GM19240 (cell line): ENCODE data around the gene GALNT15.

ENCODE experiments used
- DNase-seq: peaks from one replicate; pipeline ENCODE4 v3.0.0; 2011; ENCODE audit warnings: low spot score; ENCODE audit not compliant: insufficient read length

Gene GALNT15

DNA sequence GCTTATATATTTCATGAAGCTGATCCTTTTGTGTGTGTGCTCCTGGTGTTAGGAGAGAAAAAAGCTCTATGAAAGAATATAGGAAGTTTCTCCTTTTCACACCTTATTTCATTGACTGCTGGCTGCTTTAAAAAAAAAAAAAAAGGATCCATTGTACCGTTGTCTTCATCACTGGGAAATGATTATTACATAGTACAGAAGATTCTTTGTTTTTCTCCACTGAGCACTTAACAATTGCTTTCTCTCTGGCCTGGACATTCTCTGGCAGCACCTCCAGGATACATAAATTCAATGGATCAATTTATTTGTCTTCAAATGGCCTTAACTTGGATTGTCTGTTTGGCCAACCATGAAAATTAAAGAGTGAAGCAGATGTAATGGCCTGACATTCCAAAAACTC lies 53.1 kb downstream of the GALNT15 start:
- DNase-seq: no peak

DNA sequence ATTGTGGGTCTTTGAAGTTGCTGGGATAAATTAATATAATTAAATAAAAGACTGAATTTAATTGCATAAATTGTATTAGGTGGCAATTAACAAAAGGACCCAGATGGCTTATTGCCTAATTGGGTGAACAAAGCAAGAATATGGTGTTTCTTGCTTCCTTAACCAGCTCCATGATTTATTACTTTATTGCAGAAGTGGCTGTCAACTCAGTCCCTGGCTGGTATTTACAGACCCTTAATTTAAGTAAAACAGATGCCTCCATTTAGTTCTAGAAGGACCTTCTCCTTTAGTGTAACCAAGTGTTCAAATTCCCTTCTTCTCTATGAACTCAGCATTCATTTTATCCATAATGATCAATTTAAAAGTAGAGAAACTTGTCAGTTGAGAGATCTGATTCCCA lies 55.2 kb downstream of the GALNT15 start:
- no peak for DNase-seq

DNA sequence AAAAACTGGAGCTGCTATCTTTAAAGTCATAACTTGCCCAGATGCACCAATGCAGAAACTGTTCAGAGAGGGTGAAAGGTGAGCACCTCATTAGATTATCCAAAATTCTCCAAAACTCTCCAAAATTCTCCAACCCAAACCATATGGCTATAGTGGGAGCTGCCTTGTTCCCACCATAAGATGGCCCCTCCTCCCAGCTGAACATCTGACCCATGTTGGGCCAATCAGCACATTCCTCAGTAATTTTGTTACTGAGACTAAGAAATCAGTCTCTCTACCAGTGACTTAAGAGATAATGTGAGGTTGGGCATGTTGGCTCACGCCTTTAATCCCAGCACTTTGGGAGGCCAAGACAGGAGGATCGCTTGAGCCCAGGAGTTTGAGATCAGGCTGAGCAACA lies 57.5 kb downstream of the GALNT15 start:
- no peak for DNase-seq

DNA sequence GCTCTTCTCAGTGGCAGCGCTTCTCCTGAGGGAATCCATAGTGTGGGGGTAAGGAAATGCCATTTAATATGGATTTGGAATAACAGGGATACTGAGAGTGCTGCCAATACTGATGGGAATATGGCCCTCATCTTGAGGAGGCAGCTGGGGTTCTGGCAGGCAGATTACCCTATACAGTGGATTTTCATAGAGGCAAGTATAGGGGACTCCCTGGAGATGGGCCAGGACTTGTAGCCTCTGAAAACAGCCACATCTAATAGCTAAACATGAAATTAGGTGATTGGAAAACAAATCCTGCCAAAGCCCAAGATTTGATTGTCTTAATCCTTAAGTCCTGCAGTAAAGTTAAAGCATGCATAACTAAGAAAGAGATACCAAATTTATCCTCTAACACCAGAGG lies 59.3 kb downstream of the GALNT15 start:
- no peak for DNase-seq

DNA sequence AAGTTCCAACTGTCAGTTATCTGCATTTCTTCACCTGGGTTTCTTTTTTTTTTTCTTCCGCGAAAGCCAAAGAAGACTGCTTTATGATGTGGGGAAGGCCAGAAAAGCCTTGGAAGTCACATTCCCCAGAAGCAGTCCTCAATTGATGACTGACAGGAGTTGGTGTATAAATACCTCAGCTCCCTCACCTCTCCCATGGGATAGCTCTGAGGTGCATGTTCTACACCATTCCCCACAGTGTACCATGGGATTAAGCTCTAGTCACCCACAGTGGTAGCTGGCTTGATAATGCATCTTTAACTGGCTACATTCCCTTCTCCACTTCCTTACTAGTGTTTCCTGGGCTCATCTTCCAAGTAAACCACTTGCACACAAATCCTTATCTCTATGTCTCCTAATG lies 59.8 kb downstream of the GALNT15 start:
- DNase-seq: no peak

DNA sequence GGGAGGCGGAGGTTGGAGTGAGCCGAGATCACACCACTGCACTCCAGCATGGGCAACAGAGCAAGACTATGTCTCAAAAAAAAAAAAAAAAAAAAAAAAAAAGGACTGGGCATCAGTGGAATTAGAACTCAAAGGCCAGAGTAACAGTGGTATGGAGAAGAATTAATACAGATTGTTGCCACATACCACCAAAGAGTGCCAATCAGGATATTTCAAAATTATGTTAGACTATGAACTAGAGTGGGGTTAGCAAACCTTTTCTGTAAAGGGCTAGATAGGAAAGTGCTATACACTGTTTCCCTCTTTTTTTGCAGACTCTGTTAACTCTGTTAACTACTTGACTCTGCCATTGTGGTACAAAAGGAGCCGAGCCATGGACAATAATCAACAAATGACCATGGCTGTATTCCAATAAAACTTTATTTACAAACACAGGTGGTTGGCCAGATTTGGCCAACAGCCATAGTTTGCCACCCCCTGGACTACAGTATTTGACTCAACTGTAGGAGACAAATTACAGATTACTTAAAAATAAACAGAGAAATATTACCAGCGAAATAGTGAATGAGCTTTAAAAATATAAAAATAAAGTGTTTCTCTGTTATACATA lies 61.7 kb downstream of the GALNT15 start:
- DNase-seq: no peak

DNA sequence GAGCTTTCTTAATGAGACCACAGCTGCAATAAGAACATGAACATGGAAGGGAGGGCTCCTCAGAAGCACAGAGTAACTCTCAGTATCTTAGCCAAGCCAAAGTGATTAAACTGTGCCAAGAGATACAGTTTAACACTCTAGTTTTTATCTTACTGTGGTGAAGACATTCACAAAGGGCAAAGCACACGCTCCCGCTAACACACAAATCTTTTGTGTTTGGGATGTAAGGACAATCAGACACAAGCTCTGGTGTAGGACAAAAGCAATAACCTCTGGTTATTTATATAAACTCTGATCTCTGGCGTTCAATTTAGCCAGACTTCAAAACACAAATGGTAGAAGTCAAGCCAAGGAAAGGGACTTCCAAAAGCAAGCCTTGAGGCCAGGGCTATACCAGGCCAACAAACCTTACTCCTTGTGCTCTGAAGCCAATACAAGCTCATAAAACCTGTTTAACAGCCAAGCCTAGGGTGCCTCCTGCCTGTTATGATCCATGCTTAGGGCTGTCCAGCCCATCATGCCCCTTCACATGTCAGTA lies 62.4 kb downstream of the GALNT15 start:
- DNase-seq: no peak

DNA sequence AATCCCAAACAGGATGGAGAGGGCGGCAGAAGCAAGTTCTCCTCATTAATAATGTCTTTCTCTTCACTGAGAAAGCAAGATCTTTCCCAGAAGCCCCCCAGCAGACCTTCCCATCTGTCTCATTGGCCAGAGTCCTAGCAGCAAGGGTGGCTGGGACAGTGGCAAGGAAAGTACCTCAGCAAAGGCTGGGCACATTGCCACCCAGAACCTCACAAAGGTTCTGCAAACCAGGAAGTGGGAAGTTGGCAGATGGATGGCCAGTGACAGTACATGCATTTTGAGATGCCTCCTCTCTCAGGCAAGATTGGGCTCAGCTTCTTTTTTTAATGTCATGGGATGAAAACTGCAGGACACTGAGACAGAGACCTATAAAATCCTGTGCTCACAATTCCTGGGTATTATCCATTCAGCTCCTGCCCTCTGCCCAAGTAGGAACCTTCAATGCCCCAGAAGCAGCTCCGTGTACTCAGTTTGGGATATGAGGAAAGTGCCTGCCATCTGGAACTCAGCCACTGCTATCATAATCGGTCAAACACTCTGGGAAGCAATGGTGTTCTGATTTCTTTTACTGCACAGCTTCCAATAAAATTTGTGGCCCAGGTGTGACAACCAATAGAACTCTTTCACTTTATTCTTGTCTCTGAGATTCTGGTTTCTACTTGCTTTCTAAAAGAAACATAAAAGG lies 64.7 kb downstream of the GALNT15 start:
- no peak for DNase-seq

DNA sequence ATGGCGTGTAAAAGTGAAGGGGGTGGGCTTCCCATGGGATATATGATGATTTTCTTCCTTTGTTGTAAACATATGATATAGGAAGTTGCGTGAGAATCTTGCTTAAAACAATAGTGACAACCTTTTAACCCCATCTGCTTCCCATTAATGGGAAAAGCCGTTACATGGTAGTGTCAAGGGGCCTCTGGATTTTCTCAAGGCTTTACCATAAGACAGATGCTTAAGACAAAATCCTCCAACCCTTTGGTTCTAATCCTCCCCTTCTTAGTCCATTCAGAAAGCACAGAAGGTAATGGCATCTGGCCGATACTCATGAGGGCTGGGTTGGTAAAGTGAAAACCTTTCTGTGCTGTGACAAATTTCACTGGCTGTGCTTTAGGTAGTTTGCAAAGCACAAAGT lies 65.3 kb downstream of the GALNT15 start:
- no peak for DNase-seq

DNA sequence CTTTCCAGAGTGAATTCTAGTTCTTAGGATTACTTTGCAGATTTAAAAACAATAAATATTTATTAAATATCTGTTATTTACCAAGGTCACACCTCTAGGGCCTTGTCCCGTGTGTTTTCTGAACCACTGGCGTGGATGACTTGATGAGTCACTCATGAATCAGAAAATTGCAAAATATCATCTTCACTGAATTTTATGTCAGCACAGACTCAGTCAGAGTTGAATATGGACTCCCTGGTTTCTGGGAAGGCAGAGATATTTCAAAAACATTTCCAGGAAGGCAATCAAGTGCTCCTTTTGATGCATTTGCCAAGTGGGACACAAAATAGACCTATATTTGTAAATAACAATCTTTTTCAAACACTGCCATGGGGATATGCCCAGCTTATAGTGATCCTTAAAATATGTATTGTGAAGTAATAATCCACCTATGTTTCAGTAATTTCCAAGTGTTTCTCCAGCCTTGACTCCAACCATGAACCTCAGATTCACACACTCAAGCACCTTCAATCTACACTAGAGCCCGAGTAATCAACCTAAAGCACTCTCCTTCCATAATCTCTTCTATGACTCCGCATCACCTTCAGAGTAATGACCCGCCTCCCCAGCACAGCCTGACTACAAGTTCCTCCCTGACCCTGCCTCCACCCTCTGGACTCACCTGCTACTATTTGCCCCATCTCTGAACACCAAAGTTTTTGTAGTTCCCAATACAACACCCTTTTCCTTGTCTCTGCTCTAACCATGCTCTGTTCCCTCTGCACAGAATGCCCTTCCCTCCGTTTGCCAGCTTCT lies 65.9 kb downstream of the GALNT15 start:
- no peak for DNase-seq

DNA sequence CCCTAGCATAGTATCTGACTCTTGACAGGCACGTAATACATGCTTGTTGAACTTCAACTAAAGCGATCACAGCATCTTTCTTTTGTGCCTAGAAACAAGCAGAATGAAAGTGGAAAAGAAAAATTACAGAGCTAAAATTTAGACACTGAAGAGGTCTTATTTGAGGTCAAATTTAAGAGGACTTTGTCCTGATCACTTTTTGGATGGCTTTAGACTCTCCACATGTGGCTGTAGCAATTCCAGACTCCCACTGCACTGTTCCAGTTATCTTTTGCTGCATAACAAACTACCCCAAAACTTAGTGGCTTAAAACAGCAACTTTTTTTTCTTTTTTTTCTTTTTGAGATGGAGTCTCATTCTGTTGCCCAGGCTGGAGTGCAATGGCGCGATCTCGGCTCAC lies 66.7 kb downstream of the GALNT15 start:
- no peak for DNase-seq

DNA sequence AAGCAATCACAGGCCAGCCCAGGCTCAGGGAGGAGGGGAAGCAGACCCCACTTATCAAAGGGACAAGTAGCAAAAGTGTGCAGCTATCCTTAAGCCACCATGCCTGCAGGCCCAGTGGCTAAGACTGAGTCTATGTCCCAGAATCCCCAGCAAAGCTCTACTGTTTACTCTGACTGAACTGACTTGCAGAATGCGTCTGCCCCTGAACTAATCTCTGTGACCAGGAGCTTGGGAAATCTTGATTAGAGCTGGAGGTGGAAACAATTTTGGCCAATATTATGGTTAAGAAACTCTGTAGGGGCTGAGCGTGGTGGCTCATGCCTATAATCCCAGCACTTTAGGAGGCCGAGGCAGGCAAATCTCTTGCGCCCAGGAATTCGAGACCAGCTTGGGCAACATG lies 67.7 kb downstream of the GALNT15 start:
- DNase-seq: no peak

DNA sequence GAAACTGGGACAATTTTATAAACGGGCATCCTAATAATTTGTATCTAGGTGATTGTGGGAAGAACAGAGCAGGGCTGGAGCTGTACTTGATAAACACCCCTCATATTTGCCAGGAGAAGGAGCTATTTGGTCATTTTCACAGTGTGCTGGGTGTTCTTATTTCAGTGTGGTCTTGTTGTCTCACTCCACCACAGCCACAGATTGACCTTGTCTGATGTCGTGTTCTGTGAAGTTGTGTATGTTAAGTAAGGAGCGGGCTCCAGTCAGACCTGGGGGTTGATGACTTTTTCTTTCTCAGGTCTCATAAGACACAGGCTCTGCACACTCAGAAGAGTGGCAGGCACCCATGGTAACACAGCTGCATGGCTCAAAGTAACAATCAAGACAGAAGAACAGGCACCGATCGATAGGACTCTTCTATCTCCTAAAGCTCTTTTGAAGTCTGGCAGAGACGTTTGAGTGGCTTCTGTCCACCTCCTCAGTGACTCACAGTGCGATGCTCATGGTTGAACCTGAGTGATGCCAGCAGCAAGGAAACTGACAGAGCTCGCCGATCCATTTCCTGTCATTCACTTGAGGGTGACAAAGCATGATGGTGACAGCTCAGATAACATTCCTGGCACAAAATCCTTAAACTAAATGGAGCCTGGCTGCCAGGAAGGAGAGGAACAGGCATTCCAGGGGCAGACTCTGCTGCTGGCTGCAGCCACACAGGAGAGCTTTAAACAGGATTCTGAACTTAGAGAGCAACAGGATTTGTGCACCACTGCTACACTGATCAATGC lies 69.4 kb downstream of the GALNT15 start:
- no peak for DNase-seq

DNA sequence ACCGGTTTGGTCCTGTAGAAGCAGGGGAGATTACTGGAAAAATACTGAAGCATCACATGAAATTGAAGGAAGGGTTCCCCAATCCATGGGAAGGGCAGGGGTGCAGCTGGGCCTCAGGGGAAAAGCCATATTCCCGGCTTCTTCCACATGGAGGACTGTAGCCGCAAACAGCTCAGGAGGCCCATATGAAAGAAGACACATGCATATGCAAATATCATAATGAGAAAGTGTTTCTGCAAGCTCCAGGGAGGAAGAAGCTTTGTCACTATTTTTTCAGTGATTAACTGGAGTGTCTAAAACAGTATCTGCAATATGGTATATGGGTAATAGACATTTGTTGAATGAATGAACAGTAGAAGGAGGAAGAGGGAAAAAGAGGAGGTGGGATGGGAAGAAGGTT lies 71.1 kb downstream of the GALNT15 start:
- DNase-seq: no peak

DNA sequence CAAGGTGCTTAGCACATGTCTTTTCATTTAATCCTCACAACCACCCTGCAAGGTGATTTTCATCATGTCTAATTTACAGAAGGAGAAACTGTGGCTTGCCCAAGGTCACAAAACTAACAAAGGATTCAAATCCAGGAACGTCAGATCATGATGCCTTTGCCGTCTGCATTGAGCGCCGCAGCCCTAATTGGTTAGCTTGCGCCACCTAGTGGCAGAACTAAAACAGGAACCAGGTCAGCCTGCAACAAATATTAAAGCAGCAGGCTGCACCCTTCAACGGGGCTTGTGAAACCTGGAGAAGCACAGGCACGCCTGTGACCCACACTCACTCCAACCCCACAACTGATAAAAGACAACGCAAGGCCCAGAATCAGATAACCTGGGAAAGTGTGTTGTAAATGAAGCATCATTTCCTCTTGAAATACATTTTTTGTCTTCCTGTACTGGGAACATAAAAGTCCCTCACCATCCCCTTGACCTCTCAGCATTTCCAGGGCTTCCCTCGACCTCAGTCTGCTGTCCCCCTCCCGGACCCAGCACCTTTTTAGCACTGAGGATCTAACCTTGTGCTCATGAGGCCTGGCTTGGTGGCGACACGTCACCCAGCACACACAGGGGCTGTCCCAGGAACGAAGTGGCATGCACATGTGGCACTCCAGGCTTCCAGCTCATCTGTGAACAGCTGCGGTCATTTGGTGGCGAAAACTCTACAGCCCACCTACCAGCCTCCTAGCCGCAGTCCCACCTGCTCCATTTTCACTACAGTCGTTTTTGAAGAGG lies 73.0 kb downstream of the GALNT15 start:
- DNase-seq: peak; percentile 43

DNA sequence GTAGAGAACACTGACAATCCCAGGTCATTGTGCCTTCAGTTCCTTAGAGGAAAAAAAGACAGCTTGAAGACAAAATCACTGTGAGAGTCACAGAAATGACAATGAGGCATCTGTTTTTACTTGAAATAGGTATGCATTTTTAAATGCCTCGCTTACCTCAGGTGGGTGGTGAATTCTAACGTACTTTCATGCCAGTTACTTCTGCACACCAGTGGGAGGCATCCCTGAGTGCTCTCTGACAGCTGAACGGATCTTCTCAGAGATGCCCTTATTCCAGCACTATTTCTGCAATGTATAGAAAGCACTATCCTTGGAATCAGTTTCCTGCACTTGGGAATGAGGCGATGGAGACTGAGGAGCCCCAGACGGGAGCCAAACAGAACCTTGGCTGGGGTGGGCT lies 74.1 kb downstream of the GALNT15 start:
- DNase-seq: no peak

DNA sequence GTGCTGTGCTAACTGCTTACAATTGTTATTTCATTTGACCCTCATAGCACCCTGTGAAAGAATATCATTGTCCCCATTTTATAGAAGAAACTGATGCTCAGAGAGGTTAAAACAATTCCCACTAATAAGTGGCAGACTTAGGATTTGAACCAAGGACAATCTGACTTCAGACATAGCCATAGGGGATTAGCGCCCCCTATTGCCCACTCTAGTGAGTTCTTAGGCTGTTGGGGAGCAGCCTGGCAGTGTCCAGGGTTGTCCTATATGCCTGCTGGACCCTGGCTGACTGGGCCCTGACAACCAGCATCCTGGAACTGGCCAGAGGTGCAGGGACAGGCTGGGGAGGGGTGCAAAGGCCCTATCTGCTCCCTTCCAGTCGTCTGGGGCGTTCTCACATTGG lies 74.9 kb downstream of the GALNT15 start:
- DNase-seq: no peak

DNA sequence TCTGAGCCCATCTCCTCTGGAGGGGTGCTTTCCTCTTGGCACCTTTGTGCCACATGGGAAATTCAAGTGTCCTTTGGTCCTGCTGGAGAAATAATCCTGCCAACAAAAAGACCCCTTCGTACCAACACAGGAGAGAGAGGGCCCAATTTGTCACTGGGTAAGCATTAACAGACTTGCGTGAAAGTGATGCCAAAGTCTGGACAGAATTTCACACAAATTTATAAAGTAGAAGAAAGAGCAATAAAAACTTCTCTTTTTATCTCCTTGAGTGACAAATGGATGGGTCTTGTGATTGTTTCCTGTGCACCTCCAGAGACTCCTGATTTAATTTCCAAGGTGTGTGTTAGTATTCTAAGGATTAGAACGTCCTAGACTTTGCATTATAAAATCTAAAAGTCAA lies 75.4 kb downstream of the GALNT15 start:
- no peak for DNase-seq

DNA sequence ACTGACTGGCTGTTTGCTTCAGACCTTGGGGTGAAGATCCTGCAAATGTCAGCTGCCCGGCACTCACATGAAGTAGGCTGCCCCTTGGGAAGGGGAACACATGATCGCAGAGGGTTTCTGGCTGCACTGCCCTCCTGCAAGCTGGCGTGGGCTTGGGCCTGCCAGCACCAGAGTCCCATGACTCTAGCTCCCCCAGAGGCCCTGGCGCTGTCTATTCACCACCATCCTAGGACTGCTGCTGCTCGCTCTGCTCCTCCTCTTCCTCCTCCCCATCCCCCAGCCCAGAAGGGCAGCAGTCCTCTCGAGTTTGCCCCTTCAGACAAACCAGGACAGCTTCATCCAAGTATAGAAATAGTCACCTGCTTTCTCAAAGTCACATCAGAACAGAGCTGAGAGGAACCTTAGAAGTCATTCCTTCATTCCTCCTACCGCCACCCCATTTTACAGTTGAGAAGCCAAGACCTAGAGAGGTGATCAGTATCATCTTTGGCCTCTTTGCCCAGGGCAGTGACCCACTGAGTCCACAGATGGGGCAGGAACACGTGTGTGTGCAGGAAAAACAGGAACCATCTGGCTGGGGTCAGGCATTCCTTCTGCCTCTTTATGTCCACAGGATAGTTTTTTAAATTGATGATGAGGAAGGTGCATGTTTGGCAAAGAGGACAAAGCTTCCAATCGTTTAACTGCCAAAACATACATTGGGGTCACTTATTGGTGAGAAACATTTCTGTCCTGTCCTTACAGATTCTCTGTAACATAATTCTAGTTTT lies 77.0 kb downstream of the GALNT15 start:
- DNase-seq: no peak
